Astrocyte (in vitro differentiated cells and primary cell): ENCODE results near the gene FRMD3. TPM values are rescaled to one million over a fixed set of nuclear protein-coding genes. Genes with fewer than 3 reads are reported as not detected.

Experiments
- DNase-seq: peaks from one replicate; pipeline ENCODE4 v3.0.0-alpha.2; 2010; ENCODE audit warnings: low read depth
- FAIRE-seq: peaks from 2 replicates; lab custom pipeline; 2011; peaks lifted over from hg19 to GRCh38; lab: Jason Lieb, UNC
- H2AFZ ChIP-seq: 2 replicates; pipeline ENCODE4 v1.6.0; 2012; ENCODE audit warnings: low read depth, low read length, inconsistent platforms
- H3K27ac ChIP-seq: 2 replicates; pipeline ENCODE4 v1.5.1; 2011; ENCODE audit warnings: low read depth, low read length, inconsistent platforms
- H3K27me3 ChIP-seq: 2 replicates; pipeline ENCODE4 v1.6.0; 2011; ENCODE audit warnings: low read length, inconsistent platforms; ENCODE audit not compliant: insufficient read depth
- H3K36me3 ChIP-seq: 2 replicates; pipeline ENCODE4 v1.5.1; 2011; ENCODE audit warnings: low read length, inconsistent platforms; ENCODE audit not compliant: insufficient read depth
- H3K4me1 ChIP-seq: 2 replicates; pipeline ENCODE4 v1.5.1; 2011; ENCODE audit warnings: low read length, inconsistent platforms; ENCODE audit not compliant: insufficient read depth
- H3K4me2 ChIP-seq: 2 replicates; pipeline ENCODE4 v1.6.0; 2012; ENCODE audit warnings: low read length, inconsistent platforms
- H3K4me3 ChIP-seq: 2 replicates; pipeline ENCODE4 v1.5.1; 2011; ENCODE audit warnings: low read depth, mild to moderate bottlenecking, low read length, inconsistent platforms; ENCODE audit not compliant: insufficient read depth
- H3K79me2 ChIP-seq: 2 replicates; pipeline ENCODE4 v1.6.0; 2012; ENCODE audit warnings: mild to moderate bottlenecking, low read length, inconsistent platforms; ENCODE audit not compliant: insufficient read depth
- H3K9ac ChIP-seq: 2 replicates; pipeline ENCODE4 v1.6.0; 2012; ENCODE audit warnings: mild to moderate bottlenecking, low read length, inconsistent platforms
- H3K9me3 ChIP-seq: 2 replicates; pipeline ENCODE4 v1.5.1; 2012; ENCODE audit warnings: low read depth, mild to moderate bottlenecking, low read length, inconsistent platforms; ENCODE audit not compliant: insufficient read depth
- H4K20me1 ChIP-seq: 2 replicates; pipeline ENCODE4 v1.6.0; 2012; ENCODE audit warnings: low read length, inconsistent platforms; ENCODE audit not compliant: insufficient read depth
- H3K27ac Mint-ChIP-seq: one replicate; pipeline ENCODE4 v1.8.0; 2021; ENCODE audit warnings: mild to moderate bottlenecking, mixed read lengths; ENCODE audit not compliant: unreplicated experiment
- H3K27me3 Mint-ChIP-seq: one replicate; pipeline ENCODE4 v1.8.0; 2021; ENCODE audit warnings: low read depth, mixed read lengths; ENCODE audit not compliant: unreplicated experiment
- H3K36me3 Mint-ChIP-seq: one replicate; pipeline ENCODE4 v1.8.0; 2021; ENCODE audit warnings: low read depth, mixed read lengths; ENCODE audit not compliant: unreplicated experiment
- H3K4me1 Mint-ChIP-seq: one replicate; pipeline ENCODE4 v1.8.0; 2021; ENCODE audit warnings: low read depth, mixed read lengths; ENCODE audit not compliant: unreplicated experiment
- H3K4me3 Mint-ChIP-seq: one replicate; pipeline ENCODE4 v1.8.0; 2021; ENCODE audit warnings: mild to moderate bottlenecking, moderate library complexity, mixed read lengths; ENCODE audit not compliant: unreplicated experiment
- H3K9me3 Mint-ChIP-seq: one replicate; pipeline ENCODE4 v1.8.0; 2021; ENCODE audit warnings: mild to moderate bottlenecking, mixed read lengths; ENCODE audit not compliant: unreplicated experiment
- EZH2 ChIP-seq: IDR thresholded peaks from 2 replicates; pipeline ENCODE4 v1.6.1; 2012; ENCODE audit warnings: mild to moderate bottlenecking, low read length, inconsistent platforms; ENCODE audit not compliant: insufficient read depth
- total RNA-seq: library from RNA; stranded (reverse); gene quantifications from 2 replicates; pipeline ENCODE4 v1.2.1, GENCODE V29; 2021
- TF ChIP-seq, protein P1 (sequence below): IDR thresholded peaks from 2 replicates; pipeline ENCODE4 v1.5.1; 2011; ENCODE audit warnings: low read depth, mild to moderate bottlenecking, inconsistent platforms, low read length, moderate library complexity; ENCODE audit not compliant: insufficient read depth

Gene FRMD3
- total RNA-seq, 1 donor from 2014 or later: 0.39 TPM

DNA sequence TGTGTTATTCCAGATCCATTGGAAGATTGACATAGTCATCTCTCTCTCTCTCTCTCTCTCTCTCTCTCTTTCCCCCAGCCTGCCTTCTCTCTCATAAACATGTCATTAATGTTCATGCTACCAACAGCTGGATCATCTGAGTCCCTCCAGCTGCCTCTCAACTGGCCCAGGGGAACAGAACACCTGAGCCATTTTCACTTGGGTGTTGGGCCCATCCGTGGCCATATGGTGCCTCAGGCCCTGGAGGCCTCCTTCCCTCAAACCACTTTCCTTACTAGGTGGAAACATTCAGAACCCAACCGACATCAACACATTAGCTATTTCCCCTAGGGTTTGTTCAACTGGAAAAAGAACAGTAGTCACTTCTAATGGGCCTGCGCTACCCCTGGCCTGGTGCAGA, 196.2 kb downstream of the FRMD3 start:
- peaks cover 2% of the 10 kb centered on the region for H3K27me3 Mint-ChIP-seq
- H3K27ac ChIP-seq: no peak overlapping the region
- no peak overlapping the region for H3K9ac ChIP-seq
- H4K20me1 ChIP-seq: no peaks in the 10 kb centered on the region
- H3K4me2 ChIP-seq: no peak overlapping the region
- no peaks in the 10 kb centered on the region for H3K9me3 ChIP-seq
- no peaks in the 10 kb centered on the region for H3K27me3 ChIP-seq
- no peaks in the 10 kb centered on the region for H3K4me1 ChIP-seq
- TF ChIP-seq, protein P1, sequence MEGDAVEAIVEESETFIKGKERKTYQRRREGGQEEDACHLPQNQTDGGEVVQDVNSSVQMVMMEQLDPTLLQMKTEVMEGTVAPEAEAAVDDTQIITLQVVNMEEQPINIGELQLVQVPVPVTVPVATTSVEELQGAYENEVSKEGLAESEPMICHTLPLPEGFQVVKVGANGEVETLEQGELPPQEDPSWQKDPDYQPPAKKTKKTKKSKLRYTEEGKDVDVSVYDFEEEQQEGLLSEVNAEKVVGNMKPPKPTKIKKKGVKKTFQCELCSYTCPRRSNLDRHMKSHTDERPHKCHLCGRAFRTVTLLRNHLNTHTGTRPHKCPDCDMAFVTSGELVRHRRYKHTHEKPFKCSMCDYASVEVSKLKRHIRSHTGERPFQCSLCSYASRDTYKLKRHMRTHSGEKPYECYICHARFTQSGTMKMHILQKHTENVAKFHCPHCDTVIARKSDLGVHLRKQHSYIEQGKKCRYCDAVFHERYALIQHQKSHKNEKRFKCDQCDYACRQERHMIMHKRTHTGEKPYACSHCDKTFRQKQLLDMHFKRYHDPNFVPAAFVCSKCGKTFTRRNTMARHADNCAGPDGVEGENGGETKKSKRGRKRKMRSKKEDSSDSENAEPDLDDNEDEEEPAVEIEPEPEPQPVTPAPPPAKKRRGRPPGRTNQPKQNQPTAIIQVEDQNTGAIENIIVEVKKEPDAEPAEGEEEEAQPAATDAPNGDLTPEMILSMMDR: no peak
- no peak for TF ChIP-seq EZH2
- no peaks in the 10 kb centered on the region for H3K79me2 ChIP-seq
- no peak overlapping the region for H3K27ac Mint-ChIP-seq
- no peaks in the 10 kb centered on the region for H3K36me3 ChIP-seq
- DNase-seq: no peak
- no peaks in the 10 kb centered on the region for H3K36me3 Mint-ChIP-seq
- H3K4me3 Mint-ChIP-seq: no peak overlapping the region
- H3K9me3 Mint-ChIP-seq: no peaks in the 10 kb centered on the region
- no peaks in the 10 kb centered on the region for H3K4me1 Mint-ChIP-seq
- no peak for FAIRE-seq
- H3K4me3 ChIP-seq: no peak overlapping the region
- no peak overlapping the region for H2AFZ ChIP-seq

DNA sequence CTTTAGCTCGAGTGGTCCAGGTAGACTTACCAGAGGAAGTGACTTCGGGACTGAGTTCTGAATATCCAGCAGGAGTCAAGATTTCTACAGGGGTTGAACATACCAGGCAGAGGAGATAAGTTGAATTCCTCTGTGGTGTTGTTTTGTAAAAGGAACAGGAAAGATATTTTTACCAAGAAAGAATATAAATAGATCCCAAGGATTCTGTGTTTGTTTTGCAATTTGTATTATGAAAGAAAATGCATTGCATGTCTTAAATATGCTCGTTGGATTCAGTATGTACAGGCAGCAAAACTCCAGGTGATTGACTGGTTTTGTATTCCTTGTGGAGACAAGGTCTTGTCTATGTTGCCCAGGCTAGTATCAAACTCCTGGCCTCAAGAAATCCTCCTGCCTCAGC, 197.8 kb downstream of the FRMD3 start:
- H3K79me2 ChIP-seq: no peaks in the 10 kb centered on the region
- peaks cover 2% of the 10 kb centered on the region for H3K27me3 Mint-ChIP-seq
- H3K4me2 ChIP-seq: no peak overlapping the region
- H3K27ac Mint-ChIP-seq: no peak overlapping the region
- H3K4me3 Mint-ChIP-seq: no peak overlapping the region
- no peak overlapping the region for H3K27ac ChIP-seq
- DNase-seq (no peak), FAIRE-seq (no peak)
- H3K4me3 ChIP-seq: no peak overlapping the region
- no peaks in the 10 kb centered on the region for H3K9me3 Mint-ChIP-seq
- no peaks in the 10 kb centered on the region for H4K20me1 ChIP-seq
- H2AFZ ChIP-seq: no peak overlapping the region
- no peak overlapping the region for H3K9ac ChIP-seq
- no peaks in the 10 kb centered on the region for H3K36me3 Mint-ChIP-seq
- H3K4me1 ChIP-seq: no peaks in the 10 kb centered on the region
- H3K4me1 Mint-ChIP-seq: peaks cover 4% of the 10 kb centered on the region
- H3K9me3 ChIP-seq: no peaks in the 10 kb centered on the region
- H3K27me3 ChIP-seq: no peaks in the 10 kb centered on the region
- TF ChIP-seq, protein P1: no peak
- TF ChIP-seq EZH2: no peak
- no peaks in the 10 kb centered on the region for H3K36me3 ChIP-seq

DNA sequence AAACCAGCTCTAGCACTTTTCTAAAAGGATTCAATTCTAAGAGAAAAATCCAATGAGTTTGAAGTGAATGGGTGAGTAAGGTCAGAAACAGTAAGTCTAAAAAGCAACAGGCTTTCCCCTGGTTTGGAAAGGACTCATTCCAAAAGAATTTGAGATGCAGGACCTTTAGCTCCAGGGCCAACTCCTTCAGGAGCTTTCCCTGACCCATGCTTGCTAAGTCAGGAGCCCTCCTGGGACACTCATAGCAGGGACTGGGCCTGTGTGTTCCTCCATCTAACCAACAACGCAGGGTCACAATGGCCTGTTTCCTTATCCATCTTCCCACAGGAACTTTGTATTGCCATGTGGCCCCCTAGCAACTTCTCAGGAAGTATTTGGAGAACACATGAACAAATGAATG, 198.8 kb downstream of the FRMD3 start:
- Histone ChIP-seq H3K4me1 (no peaks in the 10 kb centered on the region), H3K36me3 (no peaks in the 10 kb centered on the region), H3K9me3 (no peaks in the 10 kb centered on the region), H3K9ac (no peak overlapping the region), H3K27me3 (no peaks in the 10 kb centered on the region), H4K20me1 (no peaks in the 10 kb centered on the region), H3K27ac (no peak overlapping the region), H2AFZ (no peak overlapping the region), H3K4me2 (no peak overlapping the region), H3K79me2 (no peaks in the 10 kb centered on the region), H3K4me3 (no peak overlapping the region)
- H3K27ac Mint-ChIP-seq: no peak overlapping the region
- H3K4me1 Mint-ChIP-seq: peaks cover 4% of the 10 kb centered on the region
- no peaks in the 10 kb centered on the region for H3K9me3 Mint-ChIP-seq
- TF ChIP-seq EZH2: no peak
- TF ChIP-seq, protein P1: no peak
- no peaks in the 10 kb centered on the region for H3K36me3 Mint-ChIP-seq
- DNase-seq (no peak), FAIRE-seq (no peak)
- H3K4me3 Mint-ChIP-seq: no peak overlapping the region
- H3K27me3 Mint-ChIP-seq: peaks cover 2% of the 10 kb centered on the region
